ENCODE results near the gene SND1.

- no peak for TF ChIP-seq POLR2AphosphoS5 (IDR thresholded peaks at IDR 0.05; ENCODE audit: borderline replicate concordance, low read depth, low read length)
- no peak for TF ChIP-seq EZH2 (IDR thresholded peaks at IDR 0.05)
Observed at GRCh38 chr7:127888411-127888810, 236.4 kb downstream of the SND1 start.
